ENCODE results near the gene IGF2BP1.

DNA sequence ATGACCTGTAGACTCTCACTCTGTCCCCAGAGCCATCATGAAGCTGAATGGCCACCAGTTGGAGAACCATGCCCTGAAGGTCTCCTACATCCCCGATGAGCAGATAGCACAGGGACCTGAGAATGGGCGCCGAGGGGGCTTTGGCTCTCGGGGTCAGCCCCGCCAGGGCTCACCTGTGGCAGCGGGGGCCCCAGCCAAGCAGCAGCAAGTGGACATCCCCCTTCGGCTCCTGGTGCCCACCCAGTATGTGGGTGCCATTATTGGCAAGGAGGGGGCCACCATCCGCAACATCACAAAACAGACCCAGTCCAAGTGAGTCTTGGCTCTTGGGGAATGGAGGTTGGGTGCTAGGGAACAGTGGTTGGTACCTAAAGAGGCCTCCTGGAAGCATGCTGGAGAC, 41.0 kb downstream of the IGF2BP1 start:
- no peak for TF ChIP-seq YY1 (IDR thresholded peaks at IDR 0.05; ENCODE audit: low read depth, low read length)
- no peak for TF ChIP-seq EP300 (IDR thresholded peaks at IDR 0.05; ENCODE audit: borderline replicate concordance in 1 of 2, low read depth in 2 of 2, low read length in 2 of 2)
